NCI-H2107 (cell line): ENCODE measurements around the gene C19orf12.

Experiments
- DNase-seq: peaks from one replicate; lab custom pipeline; 2025; lab: John Stamatoyannopoulos, UW

C19orf12 gene

DNA sequence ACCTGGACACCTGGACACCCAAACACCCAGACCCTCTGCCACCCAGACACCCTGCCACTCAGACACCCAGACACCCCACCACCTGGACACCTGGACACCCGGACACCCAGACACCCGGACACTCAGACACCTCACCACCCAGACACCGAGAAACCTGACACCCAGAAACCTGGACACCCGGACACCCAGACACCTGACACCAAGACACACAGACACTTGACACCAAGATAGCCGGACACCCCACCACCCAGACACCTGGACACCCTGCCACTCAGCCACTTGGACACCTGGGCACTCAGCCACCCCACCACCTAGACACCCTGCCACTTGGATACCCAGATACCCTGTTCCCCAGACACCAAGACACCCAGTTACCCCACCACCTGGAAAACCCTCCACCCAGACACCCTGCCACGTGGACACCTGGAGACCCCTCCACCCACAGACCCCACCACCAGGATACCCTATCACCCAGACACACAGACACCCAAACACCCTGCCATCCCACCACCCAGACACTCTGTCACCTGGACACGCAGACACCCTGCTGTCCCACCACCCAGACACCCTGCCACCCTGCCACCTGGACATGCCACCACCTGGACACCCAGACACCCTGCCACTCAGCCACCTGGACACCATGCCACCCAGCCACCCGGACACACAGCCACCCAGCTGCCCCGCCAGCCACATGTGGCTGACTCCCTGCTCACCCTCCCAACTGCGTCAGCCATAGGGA, 17.4 kb downstream of the C19orf12 start:
- no peak for DNase-seq

DNA sequence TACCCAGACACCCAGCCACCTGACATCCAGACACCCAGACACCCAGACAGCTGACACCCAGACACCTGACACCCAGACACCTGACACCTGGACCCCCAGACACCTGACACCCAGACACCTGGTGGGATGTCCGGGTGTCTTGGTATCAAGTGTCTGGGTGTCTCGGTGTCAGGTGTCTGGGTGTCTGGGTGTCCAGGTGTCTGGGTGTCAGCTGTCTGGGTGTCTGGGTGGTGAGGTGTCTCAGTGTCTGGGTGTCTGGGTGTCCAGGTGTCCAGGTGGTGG, 18.6 kb downstream of the C19orf12 start:
- DNase-seq, result no peak

DNA sequence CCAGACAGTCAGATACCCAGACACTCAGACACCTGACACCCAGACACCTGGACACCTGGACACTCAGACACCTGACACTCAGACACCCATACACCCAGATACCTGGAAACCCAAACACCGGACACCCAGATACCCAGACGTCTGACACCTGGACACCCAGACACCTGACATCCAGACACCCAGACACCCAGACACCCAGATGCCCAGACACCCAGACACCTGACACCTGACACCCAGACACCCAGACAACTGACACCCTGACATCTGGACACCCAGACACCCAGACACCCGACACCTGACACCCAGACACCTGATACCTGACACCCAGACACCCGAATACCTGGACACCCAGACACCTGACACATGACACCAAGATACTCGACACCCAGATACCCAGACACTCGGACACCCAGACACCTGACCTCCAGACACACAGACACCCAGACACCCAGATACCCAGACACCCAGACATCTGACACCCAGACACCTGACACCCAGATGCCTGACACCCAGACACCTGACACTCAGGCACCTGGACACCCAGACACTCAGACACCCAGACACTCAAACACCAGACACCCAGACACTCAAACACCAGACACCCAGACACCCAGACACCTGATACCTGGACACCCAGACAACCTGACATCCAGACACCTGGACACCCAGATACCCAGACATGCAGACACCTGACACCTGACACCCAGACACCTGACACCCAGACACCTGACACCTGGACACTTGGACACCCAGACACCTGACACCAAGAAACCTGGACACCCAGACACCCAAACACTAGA, 19.1 kb downstream of the C19orf12 start:
- no peak for DNase-seq

DNA sequence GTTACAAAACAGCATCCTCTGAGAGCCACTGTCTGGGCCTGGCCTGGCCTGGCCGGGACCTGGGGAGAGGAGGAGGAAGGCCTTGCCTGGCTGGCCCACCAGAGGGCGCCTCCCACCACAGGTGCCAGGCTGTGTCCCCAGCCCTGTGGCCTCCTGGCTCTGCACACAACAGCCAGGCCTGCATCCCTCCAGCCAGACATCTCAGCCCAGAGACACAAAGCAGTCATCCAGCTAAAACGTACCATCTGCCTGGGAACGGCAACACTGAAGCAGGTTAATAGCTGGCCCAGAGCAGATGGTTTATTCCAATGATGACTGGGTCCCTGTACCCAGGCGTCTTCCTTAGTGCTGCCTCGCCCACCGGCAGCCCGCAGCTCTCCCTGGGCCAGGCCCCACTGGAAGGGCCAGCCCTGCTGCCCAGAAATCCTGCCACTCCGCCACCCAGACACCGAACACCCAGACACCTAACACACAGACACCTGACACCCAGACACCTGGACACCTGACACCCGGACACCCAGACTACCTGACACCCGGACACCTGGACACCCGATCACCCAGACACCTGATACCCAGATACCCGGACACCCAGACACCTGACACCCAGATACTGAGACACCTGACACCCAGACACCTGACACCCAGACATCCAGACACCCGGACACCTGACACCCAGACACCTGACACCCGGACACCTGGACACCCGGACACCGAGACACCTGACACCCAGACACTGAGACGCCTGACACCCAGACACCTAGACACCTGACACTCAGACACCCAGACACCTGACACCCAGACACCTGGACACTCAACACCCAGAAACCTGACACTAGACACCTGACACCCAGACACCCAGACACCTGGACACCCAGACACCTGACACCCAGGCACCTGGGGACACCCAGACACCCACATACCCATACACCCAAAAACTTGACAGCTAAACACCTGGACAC, 20.1 kb downstream of the C19orf12 start:
- no peak for DNase-seq

DNA sequence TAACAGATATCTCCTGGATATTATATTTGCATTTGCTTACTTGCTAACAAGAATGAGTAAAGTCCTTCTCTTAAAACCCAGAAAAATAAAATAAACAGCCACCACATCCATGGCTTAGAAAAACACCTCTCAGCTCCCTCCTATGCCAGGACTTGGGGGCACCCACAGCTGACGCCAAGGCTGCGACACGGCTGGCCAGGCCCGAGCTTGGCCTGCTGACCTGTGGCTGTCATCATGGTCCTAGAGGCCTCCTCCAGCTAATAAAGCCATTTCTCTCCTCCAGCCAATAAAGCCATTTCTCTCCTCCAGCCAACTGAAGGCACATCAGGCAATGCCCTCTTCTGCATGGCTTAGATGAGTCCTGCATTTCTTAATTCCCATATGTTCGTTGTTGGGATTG, 20.9 kb downstream of the C19orf12 start:
- DNase-seq, result no peak

DNA sequence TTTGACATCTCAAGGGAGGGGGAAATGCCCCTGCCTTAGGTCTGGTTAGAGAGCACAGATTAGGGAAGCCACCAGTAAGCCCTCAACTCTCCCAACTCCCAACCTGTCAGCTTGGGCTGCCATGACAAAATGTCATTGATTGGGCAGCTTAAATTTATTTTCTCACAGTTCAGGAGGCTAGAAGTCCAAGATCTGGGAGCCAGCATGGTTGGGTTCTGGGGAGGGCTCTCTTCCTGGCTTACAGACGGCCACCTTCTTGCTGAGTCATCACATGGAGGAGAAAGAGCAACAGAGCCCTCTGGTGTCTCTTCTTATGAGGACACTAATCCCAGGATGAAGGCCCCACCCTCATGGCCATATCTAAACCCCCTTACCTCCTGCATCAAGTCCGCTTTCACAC, 24.2 kb downstream of the C19orf12 start:
- no peak for DNase-seq

DNA sequence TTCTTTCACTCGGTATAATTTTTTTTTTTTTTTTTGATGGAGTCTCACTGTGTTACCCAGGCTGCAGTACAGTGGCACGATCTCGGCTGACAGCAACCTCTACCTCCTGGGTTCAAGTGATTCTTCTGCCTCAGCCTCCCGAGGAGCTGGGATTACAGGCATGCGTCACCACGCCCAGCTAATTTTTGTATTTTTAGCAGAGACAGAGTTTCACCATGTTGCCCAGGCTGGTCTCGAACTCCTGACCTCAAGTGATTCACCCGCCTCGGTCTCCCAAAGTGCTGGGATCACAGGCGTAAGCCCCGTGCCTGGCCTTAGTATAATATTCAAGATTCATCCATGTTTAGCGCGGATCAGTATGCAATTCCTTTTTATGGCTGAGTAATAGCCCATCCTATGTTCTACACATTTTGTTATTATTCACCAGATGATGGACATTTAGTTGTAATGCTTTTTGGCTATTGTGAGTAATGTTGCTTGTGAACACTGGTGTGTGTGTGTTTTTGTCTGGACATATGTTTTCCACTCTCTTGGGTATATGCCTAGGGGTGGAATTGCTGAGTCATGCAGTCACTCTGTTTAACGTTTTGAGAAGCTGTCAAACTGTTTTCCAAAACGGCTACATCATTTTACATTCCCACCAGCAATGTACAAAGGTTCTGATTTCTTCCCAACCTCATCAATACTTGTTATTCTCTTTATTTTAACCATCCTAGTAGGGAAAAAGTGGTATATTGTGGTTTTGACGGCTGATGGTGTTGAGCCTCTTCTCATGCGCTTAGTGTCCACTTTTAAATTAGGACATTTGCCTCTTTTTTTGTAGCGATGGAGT, 26.9 kb downstream of the C19orf12 start:
- no peak for DNase-seq

DNA sequence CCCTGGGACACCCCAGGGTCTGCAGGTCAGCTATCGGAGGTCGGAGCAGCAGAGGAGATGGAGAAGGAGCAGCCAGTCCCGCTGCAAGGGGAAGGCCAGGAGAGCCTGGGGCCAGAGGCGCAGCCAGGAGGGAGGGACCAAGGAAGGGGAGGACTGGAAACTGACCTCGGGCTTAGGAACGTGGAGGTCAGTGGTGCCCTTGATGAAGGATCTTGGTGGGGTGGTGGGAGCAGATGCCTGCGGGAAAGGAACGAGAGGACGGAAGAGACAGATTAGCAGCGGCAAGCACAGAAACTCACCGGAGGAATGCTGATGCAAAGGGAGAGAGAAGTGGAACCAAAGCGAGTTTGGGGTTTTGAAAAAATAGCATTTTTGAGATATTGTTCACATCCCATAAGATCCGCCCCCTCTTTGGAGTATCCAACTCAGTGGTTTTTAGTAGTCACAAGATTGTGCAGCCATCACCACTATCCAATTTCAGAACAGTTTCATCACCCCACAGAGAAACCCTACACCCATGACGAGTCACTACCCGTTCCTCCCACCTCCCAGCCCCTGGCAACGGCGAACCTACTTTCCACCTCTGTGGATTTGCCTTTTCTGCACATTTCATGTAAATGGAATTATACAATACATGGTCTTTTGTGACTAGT, 27.7 kb downstream of the C19orf12 start:
- no peak for DNase-seq

DNA sequence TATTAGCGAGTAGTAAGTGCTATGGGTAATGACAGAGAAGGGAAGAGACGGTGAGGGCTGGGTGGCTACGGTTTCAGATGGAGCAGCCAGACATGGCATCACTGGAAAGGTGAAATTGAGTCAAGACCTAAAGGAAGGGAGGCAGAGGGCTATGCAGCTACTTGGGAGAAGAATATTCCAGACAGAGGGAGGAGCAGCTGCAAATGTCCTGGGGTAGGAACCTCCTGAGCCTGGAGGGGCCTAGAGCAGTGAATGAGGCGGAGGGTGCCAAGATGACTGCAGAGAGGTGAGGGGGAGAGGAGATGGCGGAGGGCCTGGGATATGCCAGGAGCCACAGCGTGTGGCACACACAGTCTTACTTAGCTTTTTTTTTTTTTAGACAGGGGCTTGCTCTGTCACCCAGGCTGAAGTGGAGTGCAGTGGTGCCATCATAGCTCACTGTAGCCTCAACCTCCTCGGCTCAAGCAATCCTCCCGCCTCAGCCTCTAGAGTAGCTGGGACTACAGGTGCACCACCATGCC, 28.7 kb downstream of the C19orf12 start:
- no peak for DNase-seq

DNA sequence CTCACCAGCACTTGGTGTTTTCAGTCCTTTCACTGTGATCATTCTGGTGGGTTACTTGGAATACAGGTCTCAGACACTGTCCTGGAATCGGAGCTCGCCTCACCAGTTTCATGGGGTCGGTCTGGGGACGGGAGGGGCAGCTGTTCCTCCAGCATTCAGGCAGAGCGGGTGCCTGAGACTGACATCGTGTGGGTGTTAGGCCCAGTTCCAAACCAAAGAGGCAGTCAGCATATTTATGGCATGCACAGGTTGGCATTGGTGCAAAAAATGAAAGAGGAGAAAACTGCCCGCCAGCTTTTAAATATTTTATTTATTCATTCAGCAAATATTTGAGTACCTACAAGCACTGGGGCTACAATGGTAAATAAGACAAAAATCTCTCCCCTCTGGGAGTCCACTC, 29.7 kb downstream of the C19orf12 start:
- no peak for DNase-seq

DNA sequence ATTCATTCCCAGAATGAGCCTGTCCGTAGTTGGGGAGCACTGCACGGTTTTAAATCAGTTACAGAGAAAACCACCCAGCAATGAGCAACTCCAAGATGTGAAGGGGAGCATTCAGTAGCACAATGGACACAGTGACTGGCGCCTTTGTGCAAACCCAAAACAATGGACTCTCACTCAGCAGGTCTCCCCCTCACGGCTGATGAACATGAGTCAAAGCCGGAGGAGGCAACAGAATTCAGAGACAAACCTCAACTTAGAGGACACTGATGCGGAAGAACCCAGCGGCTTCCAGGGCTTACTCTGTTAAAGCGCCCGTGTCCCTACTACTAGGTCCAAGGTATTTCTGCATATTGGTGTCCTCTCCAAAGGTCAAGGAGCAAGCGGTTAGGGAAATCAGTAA, 32.1 kb downstream of the C19orf12 start:
- DNase-seq, result no peak

DNA sequence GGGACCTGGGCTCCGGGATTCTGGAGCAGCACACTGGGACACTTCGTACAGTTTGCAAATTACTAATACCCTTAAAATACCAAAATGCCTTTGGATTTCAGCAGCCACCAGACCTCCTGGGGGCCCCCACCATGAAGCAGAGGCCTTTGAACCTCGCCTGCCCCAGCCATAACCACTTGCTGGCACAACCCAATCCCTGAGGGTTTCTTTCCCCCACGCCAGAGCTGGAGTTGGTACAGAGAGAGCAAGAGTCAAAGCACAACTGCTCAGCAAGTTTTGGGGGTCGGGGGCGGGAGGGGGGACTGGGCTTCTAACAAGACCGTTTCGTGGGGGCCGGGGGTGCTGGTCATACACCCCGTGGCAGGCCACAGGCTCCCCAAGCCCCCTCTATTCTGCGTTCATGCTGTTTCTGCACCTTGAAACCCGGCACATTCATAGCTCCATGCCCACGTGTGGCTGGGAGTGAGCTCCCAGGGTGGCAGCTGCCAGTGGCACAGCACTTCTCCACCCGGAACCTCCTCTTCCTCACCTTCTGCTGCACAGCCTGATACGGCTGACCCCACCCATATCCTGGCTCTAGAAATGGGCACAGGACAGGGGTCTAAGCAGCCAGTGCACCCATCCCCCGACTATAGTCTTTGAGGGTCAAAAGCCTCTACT, 32.7 kb downstream of the C19orf12 start:
- DNase-seq, result no peak

DNA sequence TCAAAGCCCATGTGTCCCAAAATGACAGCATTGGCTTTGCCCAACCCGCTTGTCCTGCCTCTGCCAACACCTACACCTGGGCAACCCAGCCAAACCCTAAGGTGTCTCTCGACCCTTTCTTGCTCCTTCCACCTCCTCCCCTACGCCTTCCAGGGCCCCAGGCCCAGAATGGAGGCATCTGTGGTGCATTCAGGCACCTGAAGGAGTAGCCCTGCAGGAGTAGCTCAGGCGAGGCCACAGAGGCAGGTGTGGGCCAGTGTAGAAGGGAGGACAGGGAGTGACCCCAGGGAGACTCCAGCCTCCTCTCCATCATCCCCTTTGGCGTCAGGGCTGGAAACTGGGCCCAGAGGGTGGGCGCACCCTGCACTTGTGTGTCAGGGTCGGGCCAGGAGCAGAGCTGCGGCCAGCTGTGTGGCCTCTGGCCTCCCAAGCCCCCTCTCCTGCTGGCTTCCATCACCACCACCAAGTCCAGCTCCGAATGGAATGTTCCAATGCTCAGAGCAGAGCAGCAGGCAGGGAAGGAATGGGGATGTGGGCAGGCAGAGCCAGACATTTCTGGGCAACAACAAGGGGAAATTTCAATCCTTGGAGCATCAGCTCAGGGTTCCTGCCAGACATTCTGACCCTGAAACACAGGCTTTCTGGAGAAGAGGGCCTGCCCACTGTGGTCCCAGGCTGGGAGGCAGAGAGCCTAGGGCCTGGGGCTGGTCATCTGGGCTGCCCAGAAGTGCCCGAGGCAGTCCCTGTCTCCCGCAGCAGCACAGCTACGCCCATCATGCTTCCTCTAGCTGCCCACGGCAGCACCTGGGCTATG, 33.4 kb downstream of the C19orf12 start:
- DNase-seq, result no peak

DNA sequence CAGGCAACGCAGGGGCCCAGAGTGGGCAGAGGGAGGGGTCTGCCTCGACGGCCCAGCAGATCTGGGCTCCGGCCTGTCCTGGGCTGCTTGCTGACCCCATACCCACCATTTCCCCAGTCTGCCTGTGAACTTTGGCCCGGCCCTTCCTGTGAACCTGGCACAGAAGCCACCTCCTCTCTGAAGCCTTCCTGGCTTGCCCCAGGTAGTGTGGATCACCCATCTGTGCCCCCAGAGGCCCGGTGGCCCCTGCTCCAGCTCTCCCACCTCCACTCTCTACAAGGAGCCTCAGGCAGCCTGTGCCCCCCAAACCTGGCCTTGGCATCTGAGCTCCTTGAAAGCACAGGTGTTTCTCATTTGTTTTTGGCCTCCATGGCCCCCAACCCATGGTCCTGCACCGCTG, 34.1 kb downstream of the C19orf12 start:
- DNase-seq, result no peak

DNA sequence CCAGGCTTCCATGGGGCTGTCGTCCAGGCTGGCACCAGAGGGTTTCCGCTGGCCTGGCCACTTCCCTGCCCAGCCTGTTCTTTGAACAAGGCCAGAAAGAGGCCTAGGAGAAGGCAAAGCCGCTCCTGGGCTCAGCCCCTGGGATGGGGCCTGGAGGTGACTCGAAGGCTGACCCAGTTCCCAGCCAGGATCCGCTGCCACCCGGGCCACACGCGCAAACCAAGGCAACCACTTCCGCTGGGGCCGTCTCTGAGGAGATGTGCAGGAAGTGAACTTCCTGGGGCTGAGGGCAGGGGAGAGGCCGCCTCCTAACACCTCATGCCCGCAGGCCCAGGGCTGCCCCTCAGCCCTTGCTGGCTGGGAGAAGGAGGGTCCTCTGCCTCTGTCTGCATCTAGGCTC, 34.6 kb downstream of the C19orf12 start:
- no peak for DNase-seq

DNA sequence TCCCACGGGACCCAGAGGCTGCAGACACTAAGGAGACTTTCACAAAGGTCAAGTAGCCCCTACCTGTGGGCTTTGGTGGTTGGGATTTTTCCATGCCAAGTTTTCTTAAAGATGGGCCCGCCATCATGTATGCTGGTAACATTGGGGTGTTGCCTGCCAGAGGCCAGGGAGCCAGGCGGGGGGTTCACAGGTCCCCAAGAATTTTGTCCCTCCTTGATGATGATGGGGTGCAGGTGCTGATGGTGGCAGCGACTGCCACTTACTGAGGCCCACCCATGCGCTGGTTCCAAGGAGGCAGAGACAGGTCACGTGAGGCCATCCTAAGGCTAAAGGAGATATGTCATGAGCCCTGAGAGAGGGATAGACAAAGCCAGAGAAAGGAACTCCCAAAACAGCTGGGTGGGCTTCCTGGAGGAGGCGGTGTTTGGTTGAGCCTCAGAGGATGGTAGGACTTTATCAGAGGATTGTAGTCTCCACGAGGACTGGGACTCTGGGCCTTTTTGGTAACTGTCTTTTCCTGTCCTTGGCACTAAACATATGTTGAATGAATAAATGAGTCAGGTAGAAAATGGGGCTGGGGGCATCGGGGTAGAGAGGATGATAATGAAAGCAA, 35.4 kb downstream of the C19orf12 start:
- no peak for DNase-seq

DNA sequence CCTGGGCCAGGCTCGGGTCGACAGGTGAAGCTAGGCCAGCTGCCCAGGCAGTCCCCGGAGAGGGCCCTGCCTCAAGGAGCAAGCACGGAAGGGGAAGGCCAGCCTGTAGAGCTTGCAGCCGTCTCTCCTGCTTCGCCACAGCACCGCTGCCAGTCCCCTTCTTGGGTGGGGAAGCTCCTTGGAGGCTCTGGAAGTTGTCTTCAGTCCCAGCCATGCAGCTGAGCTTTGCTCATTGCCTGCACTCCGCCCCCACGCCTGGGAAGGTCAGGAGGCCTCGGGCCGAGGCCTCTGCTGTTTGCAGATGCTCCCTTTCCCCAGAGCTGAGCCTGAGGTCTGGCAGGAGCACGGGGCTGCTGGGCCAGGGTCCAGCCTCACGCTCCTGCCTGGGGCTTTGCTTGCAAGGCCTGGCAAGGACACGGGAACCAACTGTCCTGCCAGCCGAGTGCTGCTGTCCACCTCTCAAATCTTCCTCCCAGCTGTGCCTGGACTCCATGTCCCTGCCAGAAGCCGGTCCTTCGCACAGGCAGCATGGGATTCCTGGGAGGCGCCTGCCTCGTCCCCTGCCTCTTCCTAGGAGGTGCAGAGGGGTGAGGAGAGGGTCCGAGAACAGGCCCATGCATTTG, 36.5 kb downstream of the C19orf12 start:
- DNase-seq, result no peak

DNA sequence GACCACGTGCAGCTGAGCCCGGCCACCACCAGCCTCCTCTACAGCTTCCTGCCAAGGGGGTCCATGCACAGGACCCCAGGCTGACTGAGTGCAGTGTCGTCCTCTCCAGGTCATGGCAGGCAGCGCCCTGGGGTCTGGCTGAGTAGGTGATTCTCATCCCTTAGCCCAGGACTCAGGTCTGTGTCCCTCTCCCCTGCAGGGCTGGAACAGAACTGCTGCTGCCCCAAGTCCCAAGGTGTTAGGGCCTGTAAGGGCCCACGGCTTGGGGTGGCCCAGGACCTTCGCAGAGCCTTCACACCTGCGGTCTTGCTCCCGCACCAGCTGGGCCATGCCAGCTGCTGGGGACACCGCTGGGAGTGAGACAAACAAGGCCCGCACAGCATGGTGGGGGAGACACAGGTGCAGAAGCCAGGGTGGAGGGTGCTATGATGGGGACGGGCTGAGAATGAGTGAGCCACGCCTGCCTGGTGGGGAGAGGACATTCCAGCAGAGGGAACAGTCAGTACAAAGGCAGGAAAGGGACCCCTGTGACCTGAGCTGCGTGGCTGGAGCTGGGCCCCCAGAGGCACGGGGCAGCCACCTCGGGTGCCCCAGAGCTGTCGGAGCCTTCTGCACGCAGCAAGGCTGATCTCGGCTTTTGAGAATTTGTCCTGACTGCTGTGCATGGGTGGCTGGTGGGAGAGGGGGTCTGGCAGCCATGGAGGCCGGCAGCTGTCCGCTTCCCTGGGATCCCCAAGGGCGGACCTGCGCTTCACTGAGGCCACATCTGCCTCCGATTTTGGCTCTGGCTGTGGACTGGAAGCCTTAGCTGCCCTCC, 37.9 kb downstream of the C19orf12 start:
- DNase-seq, result no peak
